Stimulated activated CD4-positive, alpha-beta T cell treated with anti-CD3 and anti-CD28 coated beads, Interleukin-12 subunit alpha, Interleukin-12 subunit beta, amount 100 ng/mL, for 4 hours (primary cell): Measurements from ENCODE around the gene BBIP1.
"Not testable (repeated sequence)": the region's sequence is repeated elsewhere in the genome, so short reads cannot be mapped to it uniquely, and the experiment has no call there.

ENCODE experiments used
- DNase-seq: peaks from one replicate; pipeline ENCODE4 v3.0.0-alpha.2; 2020

Gene BBIP1

GRCh38 chr10:110919971-110920881 lies 1.2 kb upstream of the BBIP1 start:
- DNase-seq: no peak

- peak; percentile 94 for DNase-seq
Measured at GRCh38 chr10:110919349-110919931, 460 bp upstream of the BBIP1 start, which contains the start of gene SHOC2. Gene SHOC2, plus strand, starts transcription at chr10:110919604. Its CDS starts 44,755 bp downstream, at chr10:110964359.

- DNase-seq: peak; percentile 79
Measured at GRCh38 chr10:110918269-110918642, 724 bp downstream of the BBIP1 start.

DNA sequence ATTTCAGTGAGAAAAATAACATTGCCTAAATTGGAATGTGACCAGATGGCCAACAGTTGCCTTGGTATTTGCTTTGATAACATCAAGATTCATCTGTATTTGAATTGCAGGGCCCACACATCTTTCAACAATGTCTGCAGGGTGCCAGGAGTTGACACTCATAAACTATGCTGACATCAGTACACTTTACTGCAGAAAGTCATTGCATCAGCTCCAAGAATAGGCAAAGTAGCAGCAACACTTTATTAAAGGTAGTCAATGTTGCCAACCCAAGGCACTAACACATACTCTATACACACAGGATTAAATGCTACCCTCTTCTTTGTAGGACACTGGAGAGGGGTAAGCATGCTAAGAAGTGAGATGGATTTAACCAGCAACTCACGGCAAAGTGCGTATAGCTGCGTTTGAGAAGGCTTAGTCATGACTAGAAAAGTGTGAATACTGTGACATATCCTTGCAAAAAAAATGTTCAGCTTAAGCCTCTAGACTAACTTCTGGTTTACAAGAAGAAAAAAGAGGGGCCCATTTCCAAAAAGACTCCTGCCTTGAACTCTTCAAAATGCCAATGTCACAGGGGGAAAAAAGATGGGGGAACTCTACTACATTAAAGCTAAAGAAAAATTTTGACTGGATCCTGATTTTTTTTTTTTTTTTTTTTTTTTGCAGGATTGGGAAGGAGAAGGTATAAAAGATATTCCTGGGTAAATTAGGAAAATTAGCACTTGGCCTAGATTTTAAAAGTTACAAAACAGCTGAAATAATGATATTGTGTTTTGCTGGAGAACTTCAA lies 2.2 kb downstream of the BBIP1 start:
- DNase-seq: no peak

DNA sequence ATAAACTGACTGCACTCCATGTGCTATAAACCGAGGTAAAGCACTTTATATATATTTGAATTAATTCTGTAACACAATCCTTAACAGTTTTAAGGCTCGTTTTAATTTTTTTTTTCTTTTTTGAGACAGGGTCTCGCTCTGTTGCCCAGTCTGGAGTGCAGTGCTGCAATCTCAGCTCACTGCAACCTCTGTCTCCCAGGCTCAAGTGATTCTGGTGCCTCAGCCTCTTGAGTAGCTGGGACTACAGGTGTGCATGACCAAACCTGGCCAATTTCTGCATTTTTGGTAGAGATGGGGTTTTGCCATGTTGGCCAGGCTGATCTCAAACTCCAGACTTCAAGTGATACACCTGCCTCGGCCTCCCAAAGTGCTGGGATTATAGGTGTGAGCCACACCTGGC lies 3.4 kb downstream of the BBIP1 start:
- DNase-seq: not testable (repeated sequence)

DNA sequence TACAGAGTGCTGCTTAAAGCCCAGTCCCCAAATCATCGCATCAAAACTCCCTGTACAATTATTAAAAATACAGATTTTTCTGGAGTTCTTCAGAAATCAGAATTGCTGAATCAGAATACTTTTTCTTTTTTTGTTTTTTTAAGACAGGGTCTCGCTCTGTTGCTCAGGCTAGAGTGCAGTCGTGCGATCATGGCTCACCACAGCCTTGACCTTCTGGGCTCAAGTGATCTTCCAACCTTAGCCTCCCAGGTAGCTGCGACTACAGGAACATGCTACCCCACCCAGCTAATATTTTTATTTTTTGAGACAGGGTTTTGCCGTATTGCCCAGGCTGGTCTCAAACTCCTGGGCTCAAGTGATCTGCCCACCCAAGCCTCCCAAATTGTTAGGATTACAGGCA lies 3.9 kb downstream of the BBIP1 start:
- no peak for DNase-seq

DNA sequence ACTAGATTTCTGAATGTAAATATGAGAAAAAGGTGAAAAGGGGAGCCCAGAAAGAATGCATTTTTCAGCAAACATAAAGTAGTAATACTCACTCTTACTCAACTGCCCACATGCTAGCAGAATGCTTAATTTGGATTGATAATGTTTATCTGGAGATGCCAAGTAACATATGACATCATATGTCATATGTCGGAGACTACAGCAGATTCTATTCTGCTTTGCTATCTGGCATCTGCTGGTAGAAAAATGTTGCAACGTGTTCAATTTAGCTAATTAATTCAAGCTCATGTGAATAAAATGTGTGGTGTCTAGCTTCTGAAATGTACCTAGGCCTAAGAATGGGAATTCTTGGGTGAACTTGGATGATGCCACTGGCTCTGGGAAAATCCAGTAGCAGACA lies 4.5 kb downstream of the BBIP1 start:
- DNase-seq: no peak

- no peak for DNase-seq
Measured at GRCh38 chr10:110912374-110912773, 6.6 kb downstream of the BBIP1 start.

- DNase-seq: no peak
Measured at GRCh38 chr10:110910138-110910537, 8.8 kb downstream of the BBIP1 start.

DNA sequence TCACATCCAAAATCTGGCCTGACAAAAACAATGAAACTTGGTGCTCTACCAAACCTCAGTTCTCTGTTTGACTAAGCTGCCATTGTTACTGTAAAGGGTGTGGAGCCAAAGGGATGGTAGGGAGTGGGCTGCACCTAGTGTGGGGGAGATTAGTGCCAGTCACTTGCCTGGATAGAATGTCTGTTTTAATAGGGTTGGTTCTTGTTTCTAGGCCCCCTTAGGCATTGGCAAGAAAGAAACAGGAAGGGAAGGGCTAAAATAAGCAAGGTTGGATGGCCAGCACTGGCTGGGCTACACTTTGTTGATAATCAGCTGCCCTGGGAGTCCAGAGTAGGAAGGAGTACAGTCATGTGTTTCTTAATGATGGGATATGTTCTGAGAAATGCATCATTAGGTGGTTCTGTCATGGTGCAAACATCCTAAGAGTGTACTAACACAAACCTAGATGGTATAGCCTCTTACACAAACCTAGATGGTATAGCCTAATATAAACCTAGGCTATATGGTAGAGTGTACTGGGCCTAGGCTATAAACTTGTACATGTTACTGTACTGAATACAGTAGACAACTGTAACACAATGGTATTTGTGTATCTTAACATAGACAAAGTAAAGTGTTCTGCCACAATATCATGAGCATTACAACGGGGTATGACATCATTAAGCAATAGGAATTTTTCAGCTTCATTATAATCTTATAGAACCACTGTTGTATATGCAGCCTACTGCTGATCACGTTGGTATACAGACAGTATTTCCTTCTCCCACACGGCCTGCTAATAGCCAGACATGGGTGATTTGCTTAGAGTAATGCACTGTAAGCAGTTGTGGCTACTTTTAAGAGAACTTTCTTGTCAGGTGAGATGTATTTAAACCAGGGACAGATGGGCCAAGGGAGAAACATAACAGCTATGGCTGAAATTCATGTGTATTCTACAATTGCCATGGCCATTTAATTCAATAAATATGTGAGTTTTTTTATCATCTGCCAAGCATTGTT lies 15.4 kb downstream of the BBIP1 start:
- no peak for DNase-seq

GRCh38 chr10:110901954-110902819 lies 16.8 kb downstream of the BBIP1 start:
- no peak for DNase-seq

- no peak for DNase-seq
Measured at GRCh38 chr10:110900983-110901382, 18.0 kb downstream of the BBIP1 start.

DNA sequence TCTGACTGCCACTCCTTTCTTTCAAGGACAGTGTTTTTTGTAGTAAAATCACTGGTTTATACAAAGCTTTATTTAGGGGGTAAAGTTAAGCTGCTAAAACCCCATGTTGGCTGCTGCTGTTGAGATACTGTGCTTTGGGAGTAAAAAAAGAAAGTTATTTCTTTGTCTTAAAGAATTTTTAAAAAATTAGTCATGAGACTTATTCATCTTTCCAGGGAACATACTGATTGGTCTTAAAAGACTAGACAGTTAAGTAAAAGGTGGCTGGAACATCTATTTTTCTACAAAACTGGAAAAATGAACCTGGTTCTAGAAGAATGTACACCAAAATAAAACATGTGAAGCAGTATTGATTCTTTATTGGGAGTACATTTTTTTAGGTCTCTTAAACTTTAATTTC lies 20.6 kb downstream of the BBIP1 start:
- no peak for DNase-seq

- DNase-seq: no peak
Measured at GRCh38 chr10:110897184-110897583, 21.8 kb downstream of the BBIP1 start.

GRCh38 chr10:110893559-110894179 lies 25.3 kb downstream of the BBIP1 start:
- DNase-seq: no peak

DNA sequence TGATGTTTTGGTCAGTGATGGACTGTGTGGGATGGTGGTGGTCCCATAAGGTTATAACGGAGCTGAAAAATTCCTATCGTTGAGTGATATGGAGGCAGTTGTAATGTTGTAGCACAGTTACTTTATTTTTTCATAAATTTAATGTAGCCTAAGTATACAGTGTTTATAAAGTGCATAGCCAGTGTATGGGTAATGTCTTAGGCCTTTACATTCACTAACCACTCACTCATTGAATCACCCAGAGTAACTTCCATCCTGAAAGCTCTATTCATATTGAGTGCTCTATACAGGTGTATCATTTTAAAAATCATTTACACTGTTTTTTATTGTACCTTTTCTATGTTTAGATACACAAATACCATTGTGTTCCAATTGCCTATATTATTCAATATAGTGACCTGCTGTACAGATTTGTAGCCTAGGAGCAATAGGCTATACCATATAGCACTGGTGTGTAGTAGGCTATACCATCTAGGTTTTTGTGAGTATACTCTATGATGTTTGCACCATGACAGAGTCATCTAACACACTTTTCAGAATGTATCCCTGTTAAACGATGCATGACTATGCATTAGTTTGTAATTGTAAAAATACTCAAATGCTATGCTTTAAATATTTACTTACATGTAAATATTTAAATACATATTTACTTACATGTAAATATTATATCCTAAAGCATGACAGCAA lies 26.2 kb downstream of the BBIP1 start:
- no peak for DNase-seq

GRCh38 chr10:110887560-110887959 lies 31.4 kb downstream of the BBIP1 start:
- no peak for DNase-seq

GRCh38 chr10:110885932-110886674 lies 32.9 kb downstream of the BBIP1 start:
- no peak for DNase-seq

- DNase-seq: no peak
Measured at GRCh38 chr10:110883924-110884323, 35.1 kb downstream of the BBIP1 start.
